ENCODE results near the gene MBNL2. TPM values are rescaled to one million over a fixed set of nuclear protein-coding genes. Genes with fewer than 3 reads are reported as not detected.

MBNL2 gene
- total RNA-seq, 1 experiment from 2014 or later, result 0.85 TPM

- H3K4me3 Mint-ChIP-seq, result no peak overlapping the region
- no peak for ATAC-seq
- CTCF ChIA-PET, result interaction anchor here (0.7 kb wide), 1 partner anchor 199 kb away, joined by 3 read pairs; no protein-coding TSS in a partner anchor
- DNase-seq (ENCODE audit: low spot score), result no peak
- H3K36me3 Mint-ChIP-seq, result no peaks in the 10 kb centered on the region
- POLR2A ChIA-PET, result no interaction called here
- H3K27me3 Mint-ChIP-seq (ENCODE audit: low read depth), result no peaks in the 10 kb centered on the region; the same call in 1 of the 2 replicates
- no peaks in the 10 kb centered on the region; the same call in 1 of the 2 replicates for H3K9me3 Mint-ChIP-seq
- H3K4me1 Mint-ChIP-seq, result peaks cover 14% of the 10 kb centered on the region
- no peak overlapping the region; the same call in 1 of the 2 replicates for H3K27ac Mint-ChIP-seq
- no peak for TF ChIP-seq ZNF423 (CRISPR knock-in tag; IDR thresholded peaks at IDR 0.05)
- no peak for TF ChIP-seq FOXK1 (CRISPR knock-in tag; IDR thresholded peaks at IDR 0.05)
- TF ChIP-seq TEAD1 (CRISPR knock-in tag; IDR thresholded peaks at IDR 0.05), result no peak
- TF ChIP-seq ZNF263 (CRISPR knock-in tag; IDR thresholded peaks at IDR 0.05; ENCODE audit: low read depth), result no peak
- TF ChIP-seq NR3C1 (CRISPR knock-in tag; conservative IDR thresholded peaks at IDR 0.05; ENCODE audit: low read depth), result no peak
- TF ChIP-seq OVOL2 (CRISPR knock-in tag; IDR thresholded peaks at IDR 0.05; ENCODE audit: borderline replicate concordance), result no peak
- TF ChIP-seq SMAD3 (CRISPR knock-in tag; IDR thresholded peaks at IDR 0.05; ENCODE audit: borderline replicate concordance), result no peak
- TF ChIP-seq GTF2I (CRISPR knock-in tag; conservative IDR thresholded peaks at IDR 0.05), result no peak
- no peak for TF ChIP-seq AR (CRISPR knock-in tag; IDR thresholded peaks at IDR 0.05)
- no peak for TF ChIP-seq SOX15 (CRISPR knock-in tag; IDR thresholded peaks at IDR 0.05)
- TF ChIP-seq ZNF532 (CRISPR knock-in tag; IDR thresholded peaks at IDR 0.05; ENCODE audit: borderline replicate concordance), result no peak
These were observed 86.7 kb downstream of the MBNL2 start for GRCh38 chr13:97308735-97309429.

GRCh38 chr13:97310809-97311436, 88.8 kb downstream of the MBNL2 start:
- Mint-ChIP-seq H3K27me3 (ENCODE audit: low read depth) (no peaks in the 10 kb centered on the region; the same call in 1 of the 2 replicates), H3K27ac (no peak overlapping the region), H3K9me3 (no peaks in the 10 kb centered on the region; the same call in 1 of the 2 replicates), H3K36me3 (no peaks in the 10 kb centered on the region), H3K4me1 (peaks cover 14% of the 10 kb centered on the region), H3K4me3 (no peak overlapping the region)
- TF ChIP-seq ATF1 (CRISPR knock-in tag; IDR thresholded peaks at IDR 0.05) (no peak), SMAD4 (CRISPR knock-in tag; IDR thresholded peaks at IDR 0.05) (no peak), GTF2I (CRISPR knock-in tag; conservative IDR thresholded peaks at IDR 0.05) (no peak), NR1H2 (CRISPR knock-in tag; IDR thresholded peaks at IDR 0.05) (no peak), TEAD4 (CRISPR knock-in tag; IDR thresholded peaks at IDR 0.05) (no peak), CDX4 (CRISPR knock-in tag; IDR thresholded peaks at IDR 0.05; ENCODE audit: borderline replicate concordance) (no peak), FOXP4 (CRISPR knock-in tag; IDR thresholded peaks at IDR 0.05) (no peak), NFYB (CRISPR knock-in tag; conservative IDR thresholded peaks at IDR 0.05; ENCODE audit: low read depth) (no peak)
- ChIA-PET CTCF (no interaction called here), POLR2A (interaction anchor here (0.7 kb wide), 1 partner anchor 1602 kb away, joined by 3 read pairs; no protein-coding TSS in a partner anchor)
- ATAC-seq (no peak), DNase-seq (ENCODE audit: low spot score) (no peak)
